OCI-LY7 (cell line): Measurements from ENCODE around the gene CD3G.

Source experiments
- CTCF ChIP-seq: fragments of 200-600 bp; sonication (generic); conservative IDR thresholded peaks from 2 replicates; pipeline ENCODE4 v1.5.1; 2014; ENCODE audit warnings: mild to moderate bottlenecking, antibody characterized with exemption, low read length, moderate library complexity, mixed read lengths
- EZH2phosphoT487 ChIP-seq: fragments of 200-600 bp; sonication (generic); IDR thresholded peaks from 2 replicates; pipeline ENCODE4 v1.6.1; 2018; ENCODE audit warnings: low read depth, borderline replicate concordance, mild to moderate bottlenecking, mixed run types, antibody characterized with exemption, low read length, moderate library complexity, mixed read lengths

GRCh38 chr11:118343981-118344515 lies at the start of gene CD3G:
- TF ChIP-seq CTCF (no peak), EZH2phosphoT487 (no peak)
